Smooth muscle cell (in vitro differentiated cells): ENCODE measurements around the gene TRNP1. TPM values are rescaled to one million over a fixed set of nuclear protein-coding genes. Genes with fewer than 3 reads are reported as not detected.
"Not testable (repeated sequence)": the region's sequence is repeated elsewhere in the genome, so short reads cannot be mapped to it uniquely, and the experiment has no call there.

Experiments used
- DNase-seq: peaks from one replicate; lab custom pipeline; 2025; ENCODE audit not compliant: unreplicated experiment; lab: John Stamatoyannopoulos, UW
- H2AFZ ChIP-seq: fragments of 200-600 bp; sonication (generic); 2 replicates; pipeline ENCODE4 v1.6.0; 2016; ENCODE audit warnings: antibody characterized with exemption, low read depth, mild to moderate bottlenecking
- H3F3A ChIP-seq: fragments of 200-600 bp; sonication (generic); 2 replicates; pipeline ENCODE4 v1.6.0; 2017; ENCODE audit warnings: antibody characterized with exemption, low read depth
- H3K27ac ChIP-seq: fragments of 200-600 bp; sonication (generic); 2 replicates; pipeline ENCODE4 v1.5.1; 2016; ENCODE audit warnings: low read depth, mild to moderate bottlenecking
- H3K27me3 ChIP-seq: fragments of 200-600 bp; sonication (generic); 2 replicates; pipeline ENCODE4 v1.6.1; 2016; ENCODE audit warnings: low read depth, mild to moderate bottlenecking
- H3K36me3 ChIP-seq: fragments of 200-600 bp; sonication (generic); 2 replicates; pipeline ENCODE4 v1.5.1; 2016; ENCODE audit warnings: low read depth
- H3K4me1 ChIP-seq: fragments of 200-600 bp; sonication (generic); 2 replicates; pipeline ENCODE4 v1.5.1; 2016; ENCODE audit warnings: low read depth
- H3K4me2 ChIP-seq: fragments of 200-600 bp; sonication (generic); 2 replicates; pipeline ENCODE4 v1.6.0; 2016; ENCODE audit warnings: mild to moderate bottlenecking
- H3K4me3 ChIP-seq: fragments of 200-600 bp; sonication (generic); 2 replicates; pipeline ENCODE4 v1.5.1; 2016; ENCODE audit warnings: mild to moderate bottlenecking
- H3K79me2 ChIP-seq: fragments of 200-600 bp; sonication (generic); 2 replicates; pipeline ENCODE4 v1.6.0; 2016; ENCODE audit warnings: low read depth, mild to moderate bottlenecking
- H3K9ac ChIP-seq: fragments of 200-600 bp; sonication (generic); 2 replicates; pipeline ENCODE4 v1.6.0; 2016; ENCODE audit warnings: low read depth
- H3K9me3 ChIP-seq: fragments of 200-600 bp; sonication (generic); replicated peaks from 2 replicates; pipeline ENCODE4 v1.5.1; 2016; ENCODE audit warnings: low read depth
- H4K20me1 ChIP-seq: fragments of 200-600 bp; sonication (generic); 2 replicates; pipeline ENCODE4 v1.6.0; 2016; ENCODE audit warnings: low read depth
- CTCF ChIP-seq: fragments of 200-600 bp; sonication (generic); IDR thresholded peaks from 2 replicates; pipeline ENCODE4 v1.5.1; 2017; ENCODE audit warnings: borderline replicate concordance, mild to moderate bottlenecking, antibody characterized with exemption; ENCODE audit not compliant: insufficient read depth, poor library complexity, severe bottlenecking
- WGBS: methylation state at CpG from one replicate; pipeline ENCODE4 v1.1.7; 2016; ENCODE audit warnings: low lambda C conversion rate; 5-methylcytosine and 5-hydroxymethylcytosine counted together
- polyA plus RNA-seq: library from polyadenylated mRNA; unstranded; fragments of >200 nt; fragmentation: Nextera tagmentation; extraction: Ambion mirVana; gene quantifications from 2 replicates; pipeline ENCODE4 v1.2.1, GENCODE V29; 2016
- total RNA-seq: library from RNA; depleted of rRNA; stranded (reverse); fragments of >200 nt; gene quantifications from 2 replicates; pipeline ENCODE4 v1.2.3, GENCODE V29; 2014

Gene TRNP1
- total RNA-seq (4.4 and 14.1 TPM in 2 replicates), polyA plus RNA-seq (18.6 and 19.9 TPM in 2 replicates)

- no peak within 1 kb of the TSS for H3K27ac ChIP-seq
- TF ChIP-seq CTCF = no peak
- H3K4me1 ChIP-seq = peaks cover 2% of the 10 kb centered on the region
- H3K4me3 ChIP-seq = peak within 1 kb of the TSS; percentile 78
- peak within 1 kb of the TSS; percentile 96 for H3K4me2 ChIP-seq
- H3K79me2 ChIP-seq = no peaks in the 10 kb centered on the region
- peak within 1 kb of the TSS; percentile 34 for H3K9ac ChIP-seq
- under 1% methylated on average over 27 of the region's 61 CpGs for WGBS
- H2AFZ ChIP-seq = peak within 1 kb of the TSS; percentile 89
- peak; percentile 60 for DNase-seq
- H3K36me3 ChIP-seq = no peaks in the 10 kb centered on the region
- H3K27me3 ChIP-seq = no peaks in the 10 kb centered on the region
- peaks cover 12% of the 10 kb centered on the region for H4K20me1 ChIP-seq
- H3F3A ChIP-seq = peaks cover 3% of the 10 kb centered on the region
- H3K9me3 ChIP-seq = no peaks in the 10 kb centered on the region
Observed at GRCh38 chr1:26993237-26994019, at the start of gene TRNP1. TRNP1 (plus strand) TSS chr1:26993692; CDS start chr1:26993787, 95 bp downstream.

GRCh38 chr1:26945138-26945537 lies 48.4 kb upstream of the TRNP1 start:
- no peak for DNase-seq
- Histone ChIP-seq H3K4me3 (no peak overlapping the region), H3K9me3 (no peaks in the 10 kb centered on the region), H3K4me1 (no peaks in the 10 kb centered on the region), H3K36me3 (peaks cover 5% of the 10 kb centered on the region), H4K20me1 (peaks cover 11% of the 10 kb centered on the region), H3K27me3 (no peaks in the 10 kb centered on the region), H3K9ac (no peak overlapping the region), H3F3A (peaks cover 3% of the 10 kb centered on the region), H3K79me2 (no peaks in the 10 kb centered on the region), H3K27ac (no peak overlapping the region), H3K4me2 (no peak overlapping the region), H2AFZ (no peak overlapping the region)
- TF ChIP-seq CTCF = no peak
- 86% methylated on average over 2 of the region's 2 CpGs for WGBS

GRCh38 chr1:26945728-26946127 lies 47.8 kb upstream of the TRNP1 start:
- Histone ChIP-seq H3F3A (peaks cover 3% of the 10 kb centered on the region), H3K4me1 (no peaks in the 10 kb centered on the region), H3K9me3 (no peaks in the 10 kb centered on the region), H4K20me1 (peaks cover 6% of the 10 kb centered on the region), H3K9ac (no peak overlapping the region), H2AFZ (no peak overlapping the region), H3K4me2 (no peak overlapping the region), H3K27me3 (no peaks in the 10 kb centered on the region), H3K4me3 (no peak overlapping the region), H3K27ac (no peak overlapping the region), H3K36me3 (peaks cover 5% of the 10 kb centered on the region), H3K79me2 (no peaks in the 10 kb centered on the region)
- no peak for DNase-seq
- no peak for TF ChIP-seq CTCF
- 96% methylated on average over 8 of the region's 8 CpGs for WGBS

GRCh38 chr1:26946270-26946669 lies 47.2 kb upstream of the TRNP1 start:
- Histone ChIP-seq H3K9ac (no peak overlapping the region), H3K27ac (no peak overlapping the region), H3F3A (peaks cover 3% of the 10 kb centered on the region), H2AFZ (no peak overlapping the region), H3K9me3 (no peaks in the 10 kb centered on the region), H3K27me3 (no peaks in the 10 kb centered on the region), H4K20me1 (peaks cover 3% of the 10 kb centered on the region), H3K4me1 (no peaks in the 10 kb centered on the region), H3K79me2 (no peaks in the 10 kb centered on the region), H3K4me2 (no peak overlapping the region), H3K36me3 (peaks cover 5% of the 10 kb centered on the region), H3K4me3 (no peak overlapping the region)
- DNase-seq = no peak
- no peak for TF ChIP-seq CTCF
- WGBS = 96% methylated on average over 4 of the region's 4 CpGs

- H3K27ac ChIP-seq, H3F3A ChIP-seq, H3K36me3 ChIP-seq, H3K4me2 ChIP-seq, H3K4me3 ChIP-seq, H4K20me1 ChIP-seq, H3K4me1 ChIP-seq, H3K27me3 ChIP-seq, DNase-seq, H3K9me3 ChIP-seq, H3K9ac ChIP-seq, H2AFZ ChIP-seq, H3K79me2 ChIP-seq: not testable (repeated sequence)
- WGBS = 96% methylated on average over 16 of the region's 16 CpGs
Observed at GRCh38 chr1:26948725-26949057, 44.8 kb upstream of the TRNP1 start.
